Adrenal gland (tissue), 5 donors: Measurements from ENCODE around the gene C1QTNF1.

Source experiments
- CTCF ChIP-seq, 6 experiments: fragments of 450-650 bp in 4 of 6; fragments of 200-600 bp in 2 of 6; sonication (generic) in 1 of 6; IDR thresholded peaks; 1 replicate in 5 of 6; 2 replicates in 1 of 6; pipeline versions ENCODE4 v1.5.1 to v1.8.0; 2016 to 2021; ENCODE audit warnings: antibody characterized with exemption in 6 of 6, mild to moderate bottlenecking in 2 of 6, moderate library complexity in 1 of 6
- POLR2A ChIP-seq, 2 donors: fragments of 450-650 bp; IDR thresholded peaks; one replicate each; pipeline ENCODE4 v1.6.1; 2017; ENCODE audit warnings: antibody characterized with exemption in 2 of 2, mild to moderate bottlenecking in 2 of 2, moderate library complexity in 1 of 2
- donor health status: DM: no; HTN: no; CAD: no.

- TF ChIP-seq CTCF (IDR thresholded peaks at IDR 0.05) (peak; percentile 34 to 83 (median 68)), POLR2A (IDR thresholded peaks at IDR 0.05) (peak in 1 of 2 donors; percentile 46)
Measured at GRCh38 chr17:79019632-79020584, 4.1 kb upstream of the C1QTNF1 start.
